BLaER1 treated with 17β-estradiol and CSF1 and Interleukin-3, amounts not matched to agents 10 nM and 100 nM (cell line): ENCODE measurements around the gene GORASP2.

Experiments
- H3K27ac ChIP-seq, 11 experiments: shearing (Covaris generic); formaldehyde crosslinking; 2 replicates each; pipeline ENCODE4 v1.8.1; 2022
- H3K27me3 ChIP-seq, 11 experiments: shearing (Covaris generic); formaldehyde crosslinking; 2 replicates each; pipeline ENCODE4 v1.8.1; 2022
- H3K36me3 ChIP-seq, 11 experiments: shearing (Covaris generic); formaldehyde crosslinking; 2 replicates each; pipeline ENCODE4 v1.8.1; 2022
- H3K4me1 ChIP-seq, 10 experiments: shearing (Covaris generic); formaldehyde crosslinking; 2 replicates each; pipeline ENCODE4 v1.8.1; 2022
- H3K4me2 ChIP-seq, 11 experiments: shearing (Covaris generic); formaldehyde crosslinking; 2 replicates each; pipeline ENCODE4 v1.8.1; 2022
- H3K4me3 ChIP-seq, 10 experiments: shearing (Covaris generic); formaldehyde crosslinking; 2 replicates each; pipeline ENCODE4 v1.8.1; 2022
- H3K9ac ChIP-seq, 11 experiments: shearing (Covaris generic); formaldehyde crosslinking; 2 replicates each; pipeline ENCODE4 v1.8.1; 2022
- H3K9me3 ChIP-seq, 11 experiments: shearing (Covaris generic); formaldehyde crosslinking; replicated peaks in 1 of 11; 2 replicates each; pipeline ENCODE4 v1.8.1; 2022
- H4K20me1 ChIP-seq, 11 experiments: shearing (Covaris generic); formaldehyde crosslinking; 2 replicates each; pipeline ENCODE4 v1.8.1; 2022
- Cebpa-rat ChIP-seq, 11 experiments: shearing (Covaris generic); IDR thresholded peaks; 2 replicates each; pipeline ENCODE4 v1.8.1; 2022

GORASP2 gene

GRCh38 chr2:170930131-170930990 lies 1.3 kb downstream of the GORASP2 start:
- Histone ChIP-seq H3K4me1 (peaks cover 27 to 38% (median 32%) of the 10 kb centered on the region in 10 experiments), H3K36me3 (peaks cover 10 to 29% (median 21%) of the 10 kb centered on the region in 11 experiments; a peak in 20 of 22 replicates), H3K4me2 (peak overlapping the region; percentile 92 to 100 (median 94)), H3K9me3 (peaks cover 2 to 30% (median 18%) of the 10 kb centered on the region in 11 experiments; a peak in 19 of 22 replicates), H4K20me1 (peaks cover 52 to 61% (median 57%) of the 10 kb centered on the region in 11 experiments; a peak in 20 of 22 replicates), H3K27me3 (no peaks in the 10 kb centered on the region), H3K4me3 (peak overlapping the region; percentile 87 to 99 (median 96)), H3K9ac (peak overlapping the region; percentile 93 to 99 (median 97)), H3K27ac (peak overlapping the region; percentile 88 to 98 (median 94))
- TF ChIP-seq Cebpa-rat (IDR thresholded peaks at IDR 0.05): no peak

- no peak for TF ChIP-seq Cebpa-rat (IDR thresholded peaks at IDR 0.05)
- H3K4me1 ChIP-seq: peaks cover 27 to 38% (median 32%) of the 10 kb centered on the region in 10 experiments
- H3K27me3 ChIP-seq: no peaks in the 10 kb centered on the region
- H3K27ac ChIP-seq: peak overlapping the region in 7 of 11 experiments; percentile 88 to 97 (median 93); a peak in 7 of 22 replicates
- peaks cover 58 to 67% (median 63%) of the 10 kb centered on the region in 11 experiments; a peak in 20 of 22 replicates for H4K20me1 ChIP-seq
- peaks cover 0 to 25% (median 14%) of the 10 kb centered on the region in 11 experiments; a peak in 15 of 22 replicates for H3K9me3 ChIP-seq
- H3K9ac ChIP-seq: peak overlapping the region; percentile 93 to 99 (median 97); a peak in 21 of 22 replicates
- H3K4me3 ChIP-seq: peak overlapping the region; percentile 87 to 99 (median 96)
- peak overlapping the region; percentile 92 to 100 (median 94) for H3K4me2 ChIP-seq
- H3K36me3 ChIP-seq: peaks cover 11 to 35% (median 26%) of the 10 kb centered on the region in 11 experiments; a peak in 21 of 22 replicates
Observed at GRCh38 chr2:170930991-170931266, 1.9 kb downstream of the GORASP2 start.

- Histone ChIP-seq H3K4me1 (peaks cover 28 to 37% (median 32%) of the 10 kb centered on the region in 10 experiments), H3K4me3 (no peak overlapping the region), H3K9ac (no peak overlapping the region), H3K27me3 (no peaks in the 10 kb centered on the region), H3K36me3 (peaks cover 22 to 47% (median 37%) of the 10 kb centered on the region in 11 experiments), H3K9me3 (peaks cover 0 to 13% (median 6%) of the 10 kb centered on the region in 11 experiments; a peak in 10 of 22 replicates), H4K20me1 (peaks cover 66 to 79% (median 75%) of the 10 kb centered on the region in 11 experiments; a peak in 20 of 22 replicates), H3K27ac (no peak overlapping the region), H3K4me2 (peak overlapping the region; percentile 14 to 100 (median 94); a peak in 12 of 22 replicates)
- no peak for TF ChIP-seq Cebpa-rat (IDR thresholded peaks at IDR 0.05)
Observed at GRCh38 chr2:170932166-170932565, 3.1 kb downstream of the GORASP2 start.

- H3K36me3 ChIP-seq: peaks cover 29 to 55% (median 45%) of the 10 kb centered on the region in 11 experiments
- H3K9ac ChIP-seq: no peak overlapping the region; a peak in 1 of 22 replicates
- no peak overlapping the region for H3K4me3 ChIP-seq
- 0 out of 22 replicates have a peak overlapping the region, but pooled peaks of 1 of the 11 experiments have one; percentile 98 for H3K4me2 ChIP-seq
- peaks cover 27 to 40% (median 31%) of the 10 kb centered on the region in 10 experiments for H3K4me1 ChIP-seq
- H3K27ac ChIP-seq: no peak overlapping the region
- H3K27me3 ChIP-seq: no peaks in the 10 kb centered on the region
- no peak for TF ChIP-seq Cebpa-rat (IDR thresholded peaks at IDR 0.05)
- peaks cover 0 to 6% (median 3%) of the 10 kb centered on the region in 11 experiments; a peak in 7 of 22 replicates for H3K9me3 ChIP-seq
- H4K20me1 ChIP-seq: peaks cover 74 to 87% (median 83%) of the 10 kb centered on the region in 11 experiments; a peak in 20 of 22 replicates
Observed at GRCh38 chr2:170932948-170933347, 3.9 kb downstream of the GORASP2 start.

GRCh38 chr2:170937709-170938379 lies 8.8 kb downstream of the GORASP2 start:
- H3K27ac ChIP-seq: no peak overlapping the region
- no peak overlapping the region for H3K9ac ChIP-seq
- TF ChIP-seq Cebpa-rat (IDR thresholded peaks at IDR 0.05): no peak
- H3K36me3 ChIP-seq: peaks cover 43 to 91% (median 80%) of the 10 kb centered on the region in 11 experiments
- peaks cover 0 to 20% (median 10%) of the 10 kb centered on the region in 11 experiments; a peak in 11 of 22 replicates for H3K9me3 ChIP-seq
- no peak overlapping the region for H3K4me2 ChIP-seq
- H3K4me3 ChIP-seq: no peak overlapping the region
- H3K27me3 ChIP-seq: no peaks in the 10 kb centered on the region
- peaks cover 63 to 100% (median 100%) of the 10 kb centered on the region in 11 experiments; a peak in 21 of 22 replicates for H4K20me1 ChIP-seq
- H3K4me1 ChIP-seq: peaks cover 0 to 17% (median 6%) of the 10 kb centered on the region in 10 experiments; a peak in 6 of 20 replicates

GRCh38 chr2:170940066-170940465 lies 11.0 kb downstream of the GORASP2 start:
- H4K20me1 ChIP-seq: peaks cover 53 to 100% (median 100%) of the 10 kb centered on the region in 11 experiments; a peak in 21 of 22 replicates
- no peak overlapping the region for H3K4me3 ChIP-seq
- peaks cover 0 to 11% (median 6%) of the 10 kb centered on the region in 10 experiments; a peak in 6 of 20 replicates for H3K4me1 ChIP-seq
- no peak overlapping the region for H3K9ac ChIP-seq
- TF ChIP-seq Cebpa-rat (IDR thresholded peaks at IDR 0.05): no peak
- H3K4me2 ChIP-seq: no peak overlapping the region
- H3K9me3 ChIP-seq: peaks cover 0 to 21% (median 10%) of the 10 kb centered on the region in 11 experiments; a peak in 11 of 22 replicates
- peaks cover 36 to 92% (median 76%) of the 10 kb centered on the region in 11 experiments for H3K36me3 ChIP-seq
- H3K27ac ChIP-seq: no peak overlapping the region
- H3K27me3 ChIP-seq: no peaks in the 10 kb centered on the region

GRCh38 chr2:170942615-170943014 lies 13.6 kb downstream of the GORASP2 start:
- peaks cover 21 to 88% (median 69%) of the 10 kb centered on the region in 11 experiments; a peak in 21 of 22 replicates for H3K36me3 ChIP-seq
- H3K4me3 ChIP-seq: no peak overlapping the region

GRCh38 chr2:170943041-170943440 lies 14.0 kb downstream of the GORASP2 start:
- Histone ChIP-seq H3K27me3 (no peaks in the 10 kb centered on the region), H3K4me3 (no peak overlapping the region), H3K9me3 (peaks cover 0 to 21% (median 10%) of the 10 kb centered on the region in 11 experiments; a peak in 11 of 22 replicates), H3K36me3 (peaks cover 22 to 88% (median 70%) of the 10 kb centered on the region in 11 experiments; a peak in 21 of 22 replicates), H3K9ac (no peak overlapping the region), H3K27ac (no peak overlapping the region), H3K4me1 (peaks cover 0 to 8% (median 4%) of the 10 kb centered on the region in 10 experiments; a peak in 5 of 20 replicates), H3K4me2 (no peak overlapping the region), H4K20me1 (peaks cover 55 to 100% (median 100%) of the 10 kb centered on the region in 11 experiments; a peak in 21 of 22 replicates)
- TF ChIP-seq Cebpa-rat (IDR thresholded peaks at IDR 0.05): no peak

More at GRCh38 chr2:170942615-170943014, 13.6 kb downstream of the GORASP2 start:
- Histone ChIP-seq H3K9me3 (peaks cover 0 to 21% (median 10%) of the 10 kb centered on the region in 11 experiments; a peak in 11 of 22 replicates), H3K27me3 (no peaks in the 10 kb centered on the region), H3K4me2 (no peak overlapping the region), H3K27ac (no peak overlapping the region), H3K9ac (no peak overlapping the region), H4K20me1 (peaks cover 56 to 100% (median 100%) of the 10 kb centered on the region in 11 experiments; a peak in 21 of 22 replicates), H3K4me1 (peaks cover 0 to 8% (median 4%) of the 10 kb centered on the region in 10 experiments; a peak in 5 of 20 replicates)
- TF ChIP-seq Cebpa-rat (IDR thresholded peaks at IDR 0.05): no peak
